ENCODE data around the gene NEIL1. TPM values are rescaled to one million over a fixed set of nuclear protein-coding genes. Genes with fewer than 3 reads are reported as not detected.
A peak's percentile ranks its signal among the peaks of the same experiment; 100 is the strongest.
"Not testable (repeated sequence)": the region's sequence is repeated elsewhere in the genome, so short reads cannot be mapped to it uniquely, and the experiment has no call there.

The NEIL1 gene
- total RNA-seq, 1 experiment from 2014 or later = not detected

- not testable (repeated sequence) for DNase-seq (ENCODE audit: low read depth)
Measured at GRCh38 chr15:75332093-75332492, 14.7 kb upstream of the NEIL1 start.

- not testable (repeated sequence) for DNase-seq (ENCODE audit: low read depth)
Measured at GRCh38 chr15:75333654-75334419, 13.0 kb upstream of the NEIL1 start.

GRCh38 chr15:75335313-75335704, 11.5 kb upstream of the NEIL1 start:
- no peak for DNase-seq (ENCODE audit: low read depth)

GRCh38 chr15:75335705-75336355, 11.0 kb upstream of the NEIL1 start, which contains the start of gene COMMD4:
Gene COMMD4 (plus strand): TSS chr15:75336063. CDS start chr15:75336090, 27 bp downstream.
- peak; percentile 92 for DNase-seq (ENCODE audit: low read depth)

- no peak for DNase-seq (ENCODE audit: low read depth)
Measured at GRCh38 chr15:75338661-75339240, 8.1 kb upstream of the NEIL1 start.

GRCh38 chr15:75339531-75340240, 7.2 kb upstream of the NEIL1 start:
- DNase-seq (ENCODE audit: low read depth) = no peak

- DNase-seq (ENCODE audit: low read depth) = no peak
Measured at GRCh38 chr15:75342221-75342620, 4.6 kb upstream of the NEIL1 start.

GRCh38 chr15:75343953-75344352, 2.9 kb upstream of the NEIL1 start:
- not testable (repeated sequence) for DNase-seq (ENCODE audit: low read depth)

GRCh38 chr15:75347222-75348033, 589 bp downstream of the NEIL1 start:
- DNase-seq (ENCODE audit: low read depth) = no peak

GRCh38 chr15:75348034-75348561, 1.3 kb downstream of the NEIL1 start:
- no peak for DNase-seq (ENCODE audit: low read depth)

- no peak for DNase-seq (ENCODE audit: low read depth)
Measured at GRCh38 chr15:75348562-75349350, 1.9 kb downstream of the NEIL1 start.

GRCh38 chr15:75349351-75349669, 2.5 kb downstream of the NEIL1 start:
- not testable (repeated sequence) for DNase-seq (ENCODE audit: low read depth)

- peak; percentile 84 for DNase-seq (ENCODE audit: low read depth)
Measured at GRCh38 chr15:75349851-75350588, 3.2 kb downstream of the NEIL1 start.

- no peak for DNase-seq (ENCODE audit: low read depth)
Measured at GRCh38 chr15:75350601-75351361, 3.9 kb downstream of the NEIL1 start.

GRCh38 chr15:75352186-75353080, 5.6 kb downstream of the NEIL1 start:
- no peak for DNase-seq (ENCODE audit: low read depth)

GRCh38 chr15:75353604-75354003, 6.8 kb downstream of the NEIL1 start:
- no peak for DNase-seq (ENCODE audit: low read depth)

- DNase-seq (ENCODE audit: low read depth) = no peak
Measured at GRCh38 chr15:75354454-75354853, 7.6 kb downstream of the NEIL1 start.

Measured in HT1080 (cell line).